Measurements from ENCODE around the gene WNT6.

GRCh38 chr2:218895326-218895725, 35.7 kb downstream of the WNT6 start:
- TF ChIP-seq, protein P1, sequence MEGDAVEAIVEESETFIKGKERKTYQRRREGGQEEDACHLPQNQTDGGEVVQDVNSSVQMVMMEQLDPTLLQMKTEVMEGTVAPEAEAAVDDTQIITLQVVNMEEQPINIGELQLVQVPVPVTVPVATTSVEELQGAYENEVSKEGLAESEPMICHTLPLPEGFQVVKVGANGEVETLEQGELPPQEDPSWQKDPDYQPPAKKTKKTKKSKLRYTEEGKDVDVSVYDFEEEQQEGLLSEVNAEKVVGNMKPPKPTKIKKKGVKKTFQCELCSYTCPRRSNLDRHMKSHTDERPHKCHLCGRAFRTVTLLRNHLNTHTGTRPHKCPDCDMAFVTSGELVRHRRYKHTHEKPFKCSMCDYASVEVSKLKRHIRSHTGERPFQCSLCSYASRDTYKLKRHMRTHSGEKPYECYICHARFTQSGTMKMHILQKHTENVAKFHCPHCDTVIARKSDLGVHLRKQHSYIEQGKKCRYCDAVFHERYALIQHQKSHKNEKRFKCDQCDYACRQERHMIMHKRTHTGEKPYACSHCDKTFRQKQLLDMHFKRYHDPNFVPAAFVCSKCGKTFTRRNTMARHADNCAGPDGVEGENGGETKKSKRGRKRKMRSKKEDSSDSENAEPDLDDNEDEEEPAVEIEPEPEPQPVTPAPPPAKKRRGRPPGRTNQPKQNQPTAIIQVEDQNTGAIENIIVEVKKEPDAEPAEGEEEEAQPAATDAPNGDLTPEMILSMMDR (IDR thresholded peaks at IDR 0.05): no peak
- no peak for TF ChIP-seq POLR2A (IDR thresholded peaks at IDR 0.05)
